Thyroid gland (tissue), 4 donors: Measurements from ENCODE around the gene SRSF8.
"Not testable (repeated sequence)": the region's sequence is repeated elsewhere in the genome, so short reads cannot be mapped to it uniquely, and the experiment has no call there.

Experiments used
- CTCF ChIP-seq, 6 experiments: fragments of 200-600 bp in 3 of 6; fragments of 450-650 bp in 3 of 6; sonication (generic) in 3 of 6; IDR thresholded peaks; one replicate each; pipeline ENCODE4 v1.5.1; 2016 to 2019; ENCODE audit warnings: antibody characterized with exemption in 6 of 6, mild to moderate bottlenecking in 2 of 6, inconsistent platforms in 1 of 6, moderate library complexity in 1 of 6
- POLR2A ChIP-seq, 2 donors: fragments of 450-650 bp; IDR thresholded peaks; one replicate each; pipeline ENCODE4 v1.6.1; 2017; ENCODE audit warnings: antibody characterized with exemption in 2 of 2, mild to moderate bottlenecking in 2 of 2, moderate library complexity in 1 of 2

- TF ChIP-seq POLR2A, CTCF (IDR thresholded peaks at IDR 0.05): not testable (repeated sequence)
Measured at GRCh38 chr11:95025594-95025993, 41.1 kb upstream of the SRSF8 start.
